HepG2 (cell line): ENCODE measurements around the gene AP2B1. TPM values are rescaled to one million over a fixed set of nuclear protein-coding genes. Genes with fewer than 3 reads are reported as not detected.

Experiments
- ATAC-seq: fragments of 200-7000 bp; cut with Tn5 transposase; 3 replicates; pipeline ENCODE4 v1.9.1; 2020; ENCODE audit warnings: mild to moderate bottlenecking, moderate library complexity
- BruUV-seq: library from RNA; stranded (reverse); fragments of 400-500 nt; replicated peaks from 2 replicates; lab custom pipeline; 2021; lab: Mats Ljungman, UMichigan
- CTCF ChIA-PET: fragments of 300-600 bp; formaldehyde crosslinking; extraction: SDS; loops from one replicate; lab custom pipeline; 2021; ENCODE audit warnings: low total read pairs, inconsistent platforms, low intra/inter-chr PET ratio; lab: Yijun Ruan, JAX
- POLR2A ChIA-PET: fragments of 350-600 bp; sonication (Branson Sonifier 250); formaldehyde crosslinking; loops from one replicate; lab custom pipeline; 2020; ENCODE audit warnings: antibody characterized with exemption, inconsistent platforms; lab: Yijun Ruan, JAX
- DNase-seq: peaks from one replicate; pipeline ENCODE4 v3.0.0-alpha.2; 2015; ENCODE audit warnings: low spot score
- FAIRE-seq: peaks from 3 replicates; lab custom pipeline; 2011; peaks lifted over from hg19 to GRCh38; lab: Jason Lieb, UNC
- H2AFZ ChIP-seq: one replicate; pipeline ENCODE4 v1.6.1; 2011; ENCODE audit warnings: low read length, inconsistent platforms
- H3K27ac ChIP-seq: fragments of 300-600 bp; 3 replicates; pipeline ENCODE4 v1.8.0; 2011; ENCODE audit warnings: mixed run types, mild to moderate bottlenecking, mixed read lengths, low read length, inconsistent platforms; ENCODE audit not compliant: insufficient read depth; ENCODE audit errors: extremely low read length
- H3K27me3 ChIP-seq, 2 experiments: fragments of 200-600 bp in 1 of 2; 2 replicates in 1 of 2; 3 replicates in 1 of 2; pipeline versions ENCODE4 v1.6.0 to v1.8.0; 2011; ENCODE audit warnings: low read length in 2 of 2, mild to moderate bottlenecking in 2 of 2, moderate library complexity in 2 of 2, inconsistent platforms in 1 of 2; ENCODE audit not compliant: insufficient read depth in 2 of 2, control insufficient read depth in 1 of 2
- H3K36me3 ChIP-seq, 2 experiments: fragments of 200-600 bp in 1 of 2; replicated peaks in 1 of 2; 2 replicates in 1 of 2; 3 replicates in 1 of 2; pipeline versions ENCODE4 v1.5.1 to v1.8.0; 2011; ENCODE audit warnings: low read length in 2 of 2, inconsistent platforms in 1 of 2; ENCODE audit not compliant: insufficient read depth in 2 of 2, control insufficient read depth in 1 of 2
- H3K4me1 ChIP-seq: 2 replicates; pipeline ENCODE4 v1.5.1; 2012; ENCODE audit warnings: low read length, inconsistent platforms; ENCODE audit not compliant: insufficient read depth
- H3K4me2 ChIP-seq: 2 replicates; pipeline ENCODE4 v1.6.0; 2011; ENCODE audit warnings: low read depth, low read length, inconsistent platforms
- H3K4me3 ChIP-seq, 3 experiments: fragments of 200-600 bp in 1 of 3; sonication (generic), shearing (Covaris generic) in 1 of 3; replicated peaks in 1 of 3; 2 replicates each; pipeline ENCODE4 v1.5.1; 2011 to 2016; ENCODE audit warnings: low read length in 3 of 3, inconsistent platforms in 2 of 3, low read depth in 2 of 3, mild to moderate bottlenecking in 2 of 3, control low read depth in 1 of 3, mixed read lengths in 1 of 3; ENCODE audit not compliant: insufficient read depth in 1 of 3
- H3K79me2 ChIP-seq: one replicate; pipeline ENCODE4 v1.6.1; 2011; ENCODE audit warnings: low read length, inconsistent platforms; ENCODE audit not compliant: insufficient read depth
- H3K9ac ChIP-seq: 2 replicates; pipeline ENCODE4 v1.6.0; 2011; ENCODE audit warnings: mild to moderate bottlenecking, low read depth, low read length, inconsistent platforms; ENCODE audit not compliant: insufficient read depth
- H3K9me3 ChIP-seq: 2 replicates; pipeline ENCODE4 v1.5.1; 2012; ENCODE audit warnings: mild to moderate bottlenecking, low read length
- H4K20me1 ChIP-seq: 2 replicates; pipeline ENCODE4 v1.6.0; 2011; ENCODE audit warnings: inconsistent platforms, mild to moderate bottlenecking, low read length, moderate library complexity; ENCODE audit not compliant: insufficient read depth
- ATF5 ChIP-seq: sonication (generic); formaldehyde crosslinking; IDR thresholded peaks from 2 replicates; pipeline ENCODE4 v1.4.0; 2020; ENCODE audit warnings: mild to moderate bottlenecking, low read depth, missing genetic modification reagents
- EEA1 ChIP-seq: sonication (generic); formaldehyde crosslinking; IDR thresholded peaks from 2 replicates; pipeline ENCODE4 v1.5.1; 2020; ENCODE audit warnings: mild to moderate bottlenecking, missing genetic modification reagents, borderline replicate concordance
- MNT ChIP-seq: fragments of 450-650 bp; IDR thresholded peaks from 2 replicates; pipeline ENCODE4 v1.6.1; 2016
- PCBP1 ChIP-seq: fragments of 200-400 bp; formaldehyde crosslinking; IDR thresholded peaks from 2 replicates; pipeline ENCODE4 v1.6.1; 2017; ENCODE audit warnings: mild to moderate bottlenecking, low read depth, low read length, borderline replicate concordance
- SIX1 ChIP-seq: sonication (generic); formaldehyde crosslinking; IDR thresholded peaks from 2 replicates; pipeline ENCODE4 v1.4.0; 2020; ENCODE audit warnings: missing genetic modification reagents, borderline replicate concordance
- STAG1 ChIP-seq: sonication (generic); formaldehyde crosslinking; IDR thresholded peaks from 2 replicates; pipeline ENCODE4 v1.4.0; 2020; ENCODE audit warnings: missing genetic modification reagents
- ZNF318 ChIP-seq: sonication (generic); formaldehyde crosslinking; IDR thresholded peaks from 2 replicates; pipeline ENCODE4 v1.4.0; 2020; ENCODE audit warnings: mild to moderate bottlenecking, missing genetic modification reagents
- WGBS: methylation state at CpG from one replicate; pipeline ENCODE4 v1.1.6; 2017; ENCODE audit warnings: low lambda C conversion rate; 5-methylcytosine and 5-hydroxymethylcytosine counted together
- in situ Hi-C: cut with HindIII; loops from 2 replicates; pipeline ENCODE4 v1.10.0; 2017; ENCODE audit warnings: low pct_unique_long_range_greater_than_20kb; ENCODE audit not compliant: extremely low pct_ligation_motif_present
- intact Hi-C: fragments of 100-400 bp; cut with micrococcal nuclease; formaldehyde crosslinking; loops from one replicate; pipeline ENCODE4 v1.10.0; 2022; ENCODE audit not compliant: unreplicated experiment
- polyA plus RNA-seq, 8 experiments: library from polyadenylated mRNA; depleted of rRNA in 3 of 8; stranded (reverse) in 7 of 8; unstranded in 1 of 8; fragments of >200 nt; fragmentation: Illumina TruSeq in 4 of 8; extraction: Trizol in 4 of 8; gene quantifications; 2 replicates each; pipeline versions ENCODE4 v1.2.1 to v1.2.3, GENCODE V29; 2011 to 2016; ENCODE audit warnings: low read depth in 4 of 8, missing spikeins in 1 of 8, mixed read lengths in 1 of 8; ENCODE audit not compliant: insufficient read depth in 1 of 8
- total RNA-seq, 5 experiments: library from RNA; depleted of rRNA; stranded (reverse); fragments of >200 nt; fragmentation: Illumina TruSeq; extraction: Trizol; gene quantifications; 2 replicates each; pipeline ENCODE4 v1.2.3, GENCODE V29; 2016; ENCODE audit warnings: low read depth in 1 of 5

Gene AP2B1
- total and polyA plus RNA-seq, 2 of the 13 experiments (the other 11 are each of a cell fraction or from before 2014, with no cell fraction given): 23.8 to 71.3 TPM

GRCh38 chr17:35716897-35717465 is 129.9 kb downstream of the AP2B1 start:
- Histone ChIP-seq H3K9ac (no peak overlapping the region), H3K36me3 (peaks cover 4 to 34% of the 10 kb centered on the region in 2 experiments; a peak in 3 of 5 replicates), H3K79me2 (no peaks in the 10 kb centered on the region), H3K27me3 (no peaks in the 10 kb centered on the region), H3K27ac (no peak overlapping the region), H2AFZ (no peak overlapping the region), H3K9me3 (no peaks in the 10 kb centered on the region), H4K20me1 (no peaks in the 10 kb centered on the region), H3K4me3 (no peak overlapping the region), H3K4me1 (peaks cover 16% of the 10 kb centered on the region), H3K4me2 (no peak overlapping the region)
- POLR2A ChIA-PET: no interaction called here
- CTCF ChIA-PET: no interaction called here
- in situ Hi-C loops: loop anchor here (25.0 kb wide), 1 partner anchor 95 kb away; the partner anchor contains the start of gene TAF15
- no TSS peak for BruUV-seq
- DNase-seq (no peak), FAIRE-seq (no peak), ATAC-seq (no peak)
- TF ChIP-seq SIX1 (CRISPR knock-in tag) (no peak), PCBP1 (no peak), ZNF318 (CRISPR knock-in tag) (no peak), MNT (peak; percentile 89), EEA1 (no peak), STAG1 (CRISPR knock-in tag) (no peak), ATF5 (no peak)
- 92% methylated on average over 4 of the region's 4 CpGs for WGBS
- intact Hi-C loops: no loop called here
